Parathyroid adenoma (tissue), 2 donors: ENCODE results near the gene IGF2BP3.

Experiments
- H2AFZ ChIP-seq: fragments of 300-600 bp; sonication (generic); one replicate; pipeline ENCODE4 v1.7.0; 2017; ENCODE audit warnings: antibody characterized with exemption, mild to moderate bottlenecking
- H3K27ac ChIP-seq: fragments of 300-600 bp; sonication (generic); one replicate; pipeline ENCODE4 v1.7.0; 2017
- H3K27me3 ChIP-seq: fragments of 300-600 bp; sonication (generic); one replicate; pipeline ENCODE4 v1.7.0; 2017; ENCODE audit warnings: low read length; ENCODE audit not compliant: control insufficient read depth, insufficient read depth
- H3K36me3 ChIP-seq: fragments of 300-600 bp; sonication (generic); one replicate; pipeline ENCODE4 v1.7.0; 2017; ENCODE audit warnings: low read length; ENCODE audit not compliant: control insufficient read depth, insufficient read depth
- H3K4me1 ChIP-seq: fragments of 300-600 bp; sonication (generic); one replicate; pipeline ENCODE4 v1.7.0; 2017; ENCODE audit warnings: control low read depth
- H3K4me2 ChIP-seq: fragments of 300-600 bp; sonication (generic); one replicate; pipeline ENCODE4 v1.7.0; 2017; ENCODE audit warnings: low read length
- H3K4me3 ChIP-seq: fragments of 300-600 bp; sonication (generic); one replicate; pipeline ENCODE4 v1.7.0; 2017; ENCODE audit warnings: low read depth, low read length
- H3K79me2 ChIP-seq: fragments of 300-600 bp; sonication (generic); one replicate; pipeline ENCODE4 v1.7.0; 2017; ENCODE audit warnings: control low read depth
- H3K9ac ChIP-seq: fragments of 300-600 bp; sonication (generic); one replicate; pipeline ENCODE4 v1.7.0; 2017; ENCODE audit warnings: mild to moderate bottlenecking
- H3K9me3 ChIP-seq: fragments of 300-600 bp; sonication (generic); one replicate; pipeline ENCODE4 v1.7.0; 2017; ENCODE audit warnings: low read length; ENCODE audit not compliant: control insufficient read depth
- CTCF ChIP-seq: fragments of 300-600 bp; sonication (generic); IDR thresholded peaks from one replicate; pipeline ENCODE4 v1.7.0; 2017; ENCODE audit warnings: antibody characterized with exemption, mild to moderate bottlenecking
- donor health status: primary hyperparathyroidism.

The IGF2BP3 gene

GRCh38 chr7:23284871-23285270 lies 185.4 kb downstream of the IGF2BP3 start:
- H3K36me3 ChIP-seq, result no peaks in the 10 kb centered on the region
- H3K79me2 ChIP-seq, result no peaks in the 10 kb centered on the region
- H3K27ac ChIP-seq, result no peak overlapping the region
- no peak overlapping the region for H3K4me2 ChIP-seq
- no peaks in the 10 kb centered on the region for H3K4me1 ChIP-seq
- H3K4me3 ChIP-seq, result no peak overlapping the region
- TF ChIP-seq CTCF, result no peak
- no peak overlapping the region for H3K9ac ChIP-seq
- H3K27me3 ChIP-seq, result no peaks in the 10 kb centered on the region
- H2AFZ ChIP-seq, result no peak overlapping the region
- H3K9me3 ChIP-seq, result no peaks in the 10 kb centered on the region

- Histone ChIP-seq H3K27ac (no peak overlapping the region), H3K36me3 (no peaks in the 10 kb centered on the region), H3K27me3 (no peaks in the 10 kb centered on the region), H3K4me2 (no peak overlapping the region), H3K9me3 (no peaks in the 10 kb centered on the region), H3K4me1 (no peaks in the 10 kb centered on the region), H3K9ac (no peak overlapping the region), H3K79me2 (no peaks in the 10 kb centered on the region), H3K4me3 (no peak overlapping the region), H2AFZ (no peak overlapping the region)
- TF ChIP-seq CTCF, result no peak
Measured at GRCh38 chr7:23283086-23283485, 187.2 kb downstream of the IGF2BP3 start.

GRCh38 chr7:23279819-23280525 lies 190.3 kb downstream of the IGF2BP3 start:
- no peak overlapping the region for H2AFZ ChIP-seq
- H3K4me1 ChIP-seq, result no peaks in the 10 kb centered on the region
- H3K79me2 ChIP-seq, result no peaks in the 10 kb centered on the region
- H3K36me3 ChIP-seq, result no peaks in the 10 kb centered on the region
- H3K4me3 ChIP-seq, result no peak overlapping the region
- H3K27ac ChIP-seq, result no peak overlapping the region
- no peaks in the 10 kb centered on the region for H3K9me3 ChIP-seq
- no peak overlapping the region for H3K9ac ChIP-seq
- no peak for TF ChIP-seq CTCF
- no peak overlapping the region for H3K4me2 ChIP-seq
- H3K27me3 ChIP-seq, result no peaks in the 10 kb centered on the region

- Histone ChIP-seq H3K27me3 (no peaks in the 10 kb centered on the region), H3K9me3 (no peaks in the 10 kb centered on the region), H3K4me2 (no peak overlapping the region), H3K4me3 (no peak overlapping the region), H2AFZ (peak overlapping the region; percentile 15), H3K4me1 (no peaks in the 10 kb centered on the region), H3K27ac (no peak overlapping the region), H3K9ac (no peak overlapping the region), H3K36me3 (no peaks in the 10 kb centered on the region), H3K79me2 (no peaks in the 10 kb centered on the region)
- peak; percentile 59 for TF ChIP-seq CTCF
Measured at GRCh38 chr7:23277359-23277989, 192.8 kb downstream of the IGF2BP3 start.

GRCh38 chr7:23276947-23277346 lies 193.3 kb downstream of the IGF2BP3 start:
- Histone ChIP-seq H3K4me1 (no peaks in the 10 kb centered on the region), H3K4me3 (no peak overlapping the region), H3K27ac (no peak overlapping the region), H3K4me2 (no peak overlapping the region), H3K9me3 (no peaks in the 10 kb centered on the region), H3K9ac (no peak overlapping the region), H3K36me3 (no peaks in the 10 kb centered on the region), H2AFZ (no peak overlapping the region), H3K27me3 (no peaks in the 10 kb centered on the region), H3K79me2 (no peaks in the 10 kb centered on the region)
- TF ChIP-seq CTCF, result no peak
